GM12892 (cell line): ENCODE data around the gene LACTBL1. TPM values are rescaled to one million over a fixed set of nuclear protein-coding genes. Genes with fewer than 3 reads are reported as not detected.
"Not testable (repeated sequence)": the region's sequence is repeated elsewhere in the genome, so short reads cannot be mapped to it uniquely, and the experiment has no call there.

Experiments
- DNase-seq: peaks from one replicate; pipeline ENCODE4 v3.0.0; 2011; ENCODE audit not compliant: insufficient read length
- FAIRE-seq: peaks from 2 replicates; lab custom pipeline; 2011; peaks lifted over from hg19 to GRCh38; lab: Jason Lieb, UNC
- POLR2A ChIP-seq: IDR thresholded peaks from 2 replicates; pipeline ENCODE4 v1.6.1; 2011; ENCODE audit warnings: low read depth, low read length, control low read depth
- POLR2AphosphoS5 ChIP-seq: IDR thresholded peaks from 2 replicates; pipeline ENCODE4 v1.6.1; 2011; ENCODE audit warnings: low read depth, low read length, control low read depth
- TAF1 ChIP-seq: IDR thresholded peaks from 2 replicates; pipeline ENCODE4 v1.6.1; 2011; ENCODE audit warnings: low read depth, mild to moderate bottlenecking, control low read depth, low read length, borderline replicate concordance
- polyA plus RNA-seq: library from polyadenylated mRNA; unstranded; fragments of >200 nt; gene quantifications from one replicate; pipeline ENCODE4 v1.2.1, GENCODE V29; 2012; ENCODE audit warnings: missing spikeins, inconsistent platforms; ENCODE audit not compliant: missing spikeins

LACTBL1 gene, protein sequence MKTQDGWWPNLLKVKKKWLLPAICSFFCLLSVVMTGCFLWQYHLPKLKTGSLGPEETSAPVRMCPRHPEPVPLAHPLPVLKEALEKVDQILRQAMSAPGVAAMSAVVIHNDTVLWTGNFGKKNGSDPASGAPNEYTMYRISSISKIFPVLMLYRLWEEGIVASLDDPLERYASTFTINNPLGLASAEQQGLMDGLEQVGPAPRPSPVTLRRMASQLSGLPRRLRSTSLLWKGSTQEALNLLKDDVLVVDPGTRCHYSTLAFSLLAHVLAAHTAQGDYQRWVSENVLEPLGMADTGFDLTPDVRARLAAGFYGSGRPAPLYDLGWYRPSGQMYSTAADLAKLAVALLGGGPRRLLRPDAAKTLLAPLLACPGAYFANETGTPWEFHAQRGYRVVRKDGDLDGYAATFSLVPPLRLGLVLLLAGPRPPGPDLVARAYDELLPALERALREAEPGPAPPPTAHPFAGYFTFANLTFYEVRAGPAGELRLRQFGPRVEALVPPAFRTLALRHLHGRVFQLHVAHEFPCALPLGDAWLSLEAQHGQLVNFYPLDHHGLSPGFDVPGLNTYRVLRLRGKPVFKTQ
- not detected for polyA plus RNA-seq

DNA sequence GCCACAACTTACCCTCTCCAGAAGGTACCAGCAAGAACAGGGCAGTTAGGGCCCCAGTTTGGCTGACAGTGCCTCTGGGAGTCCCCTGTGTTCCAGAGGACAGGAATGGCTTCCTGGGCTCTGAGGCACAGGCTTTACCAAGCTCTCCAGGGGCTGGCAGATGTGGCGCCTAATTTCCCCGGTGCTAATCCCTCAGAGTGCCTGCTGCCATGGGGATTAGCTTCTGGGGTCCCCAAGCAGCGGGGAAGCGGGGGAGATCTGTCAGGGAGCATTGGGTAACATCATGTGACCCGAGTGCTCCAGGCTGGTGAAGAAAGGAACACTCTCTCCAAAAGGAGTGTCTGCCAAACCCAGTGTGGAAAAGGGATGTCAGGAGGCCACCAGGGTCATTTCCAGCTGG is at the start of gene LACTBL1:
Gene LACTBL1 (minus strand): TSS at position 107 of the 400 bp plus-strand sequence. CDS start 550 bp downstream, outside the sequence.
- no peak for DNase-seq
- TF ChIP-seq POLR2A (no peak), TAF1 (no peak), POLR2AphosphoS5 (no peak)
- no peak for FAIRE-seq

GRCh38 chr1:23021834-23022233 is 49.2 kb upstream of the LACTBL1 start:
- FAIRE-seq (no peak), DNase-seq (no peak)
- TF ChIP-seq POLR2AphosphoS5 (no peak), TAF1 (no peak), POLR2A (no peak)

DNA sequence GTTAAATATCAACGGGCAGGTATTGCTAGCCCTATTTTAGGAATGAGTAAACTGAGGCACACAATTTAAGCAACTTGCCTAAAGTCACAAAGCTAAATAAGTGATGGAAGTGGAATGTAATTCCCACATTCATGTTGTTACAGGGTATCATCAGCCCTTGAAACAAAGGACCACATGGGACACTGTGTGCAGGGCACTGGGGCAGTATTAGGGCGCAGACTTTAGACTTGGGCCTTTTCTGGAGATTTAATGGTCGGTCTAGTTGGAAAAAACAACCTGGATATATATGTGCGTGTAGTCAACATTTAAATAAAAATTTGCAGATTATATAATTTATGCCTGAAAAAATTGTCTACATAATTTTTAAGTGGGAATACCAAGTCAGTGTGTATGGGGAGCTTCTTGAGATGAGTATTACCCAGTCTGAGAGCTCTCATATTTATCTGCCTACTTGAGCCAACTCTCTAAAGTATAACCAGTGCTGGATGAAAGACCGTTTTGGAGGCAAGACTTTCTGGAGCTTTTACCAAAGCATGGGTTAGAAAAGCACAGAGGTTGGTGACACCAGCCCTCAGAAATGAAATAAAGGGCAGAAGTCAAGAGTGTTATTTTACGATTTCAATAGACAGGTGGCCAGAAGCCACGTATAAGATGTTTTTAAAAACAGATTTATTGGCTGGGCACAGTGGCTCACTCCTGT is 48.2 kb upstream of the LACTBL1 start:
- FAIRE-seq = no peak
- TF ChIP-seq TAF1 = no peak
- TF ChIP-seq POLR2AphosphoS5 = no peak
- TF ChIP-seq POLR2A = no peak
- no peak for DNase-seq

GRCh38 chr1:23019863-23020625 is 47.4 kb upstream of the LACTBL1 start:
- TF ChIP-seq POLR2AphosphoS5 = no peak
- no peak for TF ChIP-seq TAF1
- no peak for TF ChIP-seq POLR2A
- DNase-seq (peak; percentile 29), FAIRE-seq (no peak)

- DNase-seq (peak; percentile 84), FAIRE-seq (peak; percentile 99)
- peak; percentile 85 for TF ChIP-seq TAF1
- peak; percentile 94 for TF ChIP-seq POLR2A
- TF ChIP-seq POLR2AphosphoS5 = peak; percentile 95
Measured at GRCh38 chr1:23019094-23019862, 46.6 kb upstream of the LACTBL1 start, which contains the start of gene KDM1A. Gene KDM1A, plus strand, starts transcription at chr1:23019468. Its CDS starts 129 bp downstream, at chr1:23019597.

DNA sequence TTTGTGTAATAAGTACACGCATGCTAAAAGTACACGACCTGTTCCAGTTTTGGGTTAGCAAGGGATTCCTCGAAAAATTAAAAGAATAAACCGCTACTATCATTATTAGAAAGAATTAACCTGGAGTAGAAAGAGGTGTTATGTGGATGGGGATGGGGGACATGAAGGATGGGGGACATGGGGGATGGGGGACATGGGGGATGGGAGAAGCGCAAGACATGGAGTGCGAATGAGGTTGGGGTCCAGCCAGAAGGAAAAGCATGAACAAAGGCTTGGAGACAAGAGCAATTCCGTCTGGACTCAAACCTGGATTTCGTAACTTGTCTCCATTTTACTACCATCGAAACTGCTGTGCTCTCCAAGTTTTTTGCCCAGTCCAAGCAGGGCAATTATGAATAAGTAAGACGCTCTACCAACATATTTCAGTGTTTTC is 46.0 kb upstream of the LACTBL1 start:
- no peak for TF ChIP-seq POLR2A
- no peak for TF ChIP-seq TAF1
- no peak for TF ChIP-seq POLR2AphosphoS5
- DNase-seq (no peak), FAIRE-seq (no peak)

GRCh38 chr1:23013657-23014056 is 41.0 kb upstream of the LACTBL1 start:
- FAIRE-seq (no peak), DNase-seq (no peak)
- no peak for TF ChIP-seq POLR2A
- TF ChIP-seq POLR2AphosphoS5 = no peak
- no peak for TF ChIP-seq TAF1

DNA sequence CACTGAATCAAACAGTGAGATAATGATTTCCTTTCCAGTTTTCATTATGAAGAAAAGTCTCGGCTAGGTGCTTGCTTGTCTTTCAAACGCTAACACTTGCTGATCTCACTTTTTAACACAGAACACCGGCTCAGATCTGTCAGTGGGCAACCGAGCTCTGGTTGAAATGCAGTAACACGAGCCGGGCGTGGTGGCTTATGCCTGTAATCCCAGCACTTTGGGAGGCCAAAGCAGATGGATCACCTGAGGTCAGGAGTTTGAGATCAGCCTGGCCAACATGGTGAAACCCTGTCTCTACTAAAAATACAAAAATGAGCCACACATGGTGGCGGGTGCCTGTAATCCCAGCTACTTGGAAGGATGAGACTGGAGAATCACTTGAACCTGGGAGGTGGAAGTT is 37.4 kb upstream of the LACTBL1 start:
- DNase-seq, FAIRE-seq: not testable (repeated sequence)

GRCh38 chr1:23008901-23009300 is 36.2 kb upstream of the LACTBL1 start:
- FAIRE-seq (no peak), DNase-seq (no peak)
- TF ChIP-seq POLR2AphosphoS5 (no peak), TAF1 (no peak), POLR2A (no peak)

- TF ChIP-seq TAF1 = no peak
- TF ChIP-seq POLR2AphosphoS5 = no peak
- TF ChIP-seq POLR2A = no peak
- DNase-seq = no peak
- FAIRE-seq = no peak
Measured at GRCh38 chr1:23007106-23007505, 34.4 kb upstream of the LACTBL1 start.

- not testable (repeated sequence) for FAIRE-seq, DNase-seq
Measured at GRCh38 chr1:23004769-23005168, 32.1 kb upstream of the LACTBL1 start.

DNA sequence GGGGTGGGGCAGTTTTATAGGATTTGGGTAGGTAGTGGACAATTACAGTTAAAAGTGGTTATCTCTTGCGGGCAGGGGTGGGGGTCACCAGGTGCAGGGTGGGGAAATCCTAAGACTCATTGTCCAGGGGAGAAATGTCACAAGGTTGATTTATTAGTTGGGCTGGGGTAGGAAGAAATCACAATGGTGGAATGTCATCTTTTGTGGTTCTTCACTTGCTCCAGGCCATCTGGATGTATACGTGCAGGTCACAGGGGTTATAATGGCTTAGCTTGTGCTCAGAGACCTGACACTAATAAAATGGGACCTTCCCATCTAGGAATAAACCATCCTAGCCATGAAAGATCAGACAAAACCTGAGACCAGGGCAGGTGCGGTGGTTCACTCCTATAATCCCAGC is 31.4 kb upstream of the LACTBL1 start:
- no peak for TF ChIP-seq POLR2A
- FAIRE-seq (no peak), DNase-seq (no peak)

- not testable (repeated sequence) for DNase-seq, FAIRE-seq
Measured at GRCh38 chr1:23002218-23002617, 29.6 kb upstream of the LACTBL1 start.

GRCh38 chr1:23000133-23000532 is 27.5 kb upstream of the LACTBL1 start:
- not testable (repeated sequence) for DNase-seq, FAIRE-seq

- not testable (repeated sequence) for FAIRE-seq, DNase-seq
Measured at GRCh38 chr1:22997528-22997927, 24.9 kb upstream of the LACTBL1 start.
